Measurements from ENCODE around the gene MSH3. TPM values are rescaled to one million over a fixed set of nuclear protein-coding genes. Genes with fewer than 3 reads are reported as not detected.

The MSH3 gene
- total and polyA plus RNA-seq, 12 donors = 2.6 to 15.1 (median 11.6) TPM

- peaks cover 0 to 69% (median 22%) of the 10 kb centered on the region in 9 donors for H3K36me3 ChIP-seq
- DNase-seq = no peak
- peaks cover 0 to 3% (median 0%) of the 10 kb centered on the region in 11 donors for H3K9me3 ChIP-seq
- no peaks in the 10 kb centered on the region for H3K27me3 ChIP-seq
- no peak overlapping the region for H3K4me3 ChIP-seq
- intact Hi-C loops (cut with DNase I) = no loop called here
- TF ChIP-seq CTCF (IDR thresholded peaks at IDR 0.05) = no peak
- no peak overlapping the region for H3K27ac ChIP-seq
- WGBS, 2 donors = 99% methylated on average over 2 of the region's 2 CpGs
- ATAC-seq = no peak
- peaks cover 0 to 5% (median 0%) of the 10 kb centered on the region in 9 donors for H3K4me1 ChIP-seq
Observed at GRCh38 chr5:80744149-80744548, 89.7 kb downstream of the MSH3 start.

DNA sequence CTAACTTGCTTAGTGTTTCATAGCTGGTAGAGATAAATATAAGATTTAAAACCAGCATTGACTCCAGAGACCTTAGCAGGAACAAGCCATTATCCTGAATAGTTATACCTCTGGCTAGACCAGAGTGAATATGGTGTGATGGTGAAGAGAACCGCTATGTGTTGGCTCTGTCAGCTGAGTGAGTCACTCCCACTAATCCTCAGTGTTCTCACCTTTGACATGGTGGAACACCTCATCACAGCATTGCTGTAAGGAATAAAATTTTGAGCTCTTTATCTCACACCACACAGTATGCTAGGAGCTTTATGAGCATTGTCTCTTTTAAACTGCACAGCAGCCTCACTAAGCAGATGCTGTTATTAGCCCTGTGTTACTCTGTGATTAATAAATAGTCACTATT, 91.0 kb downstream of the MSH3 start:
- ATAC-seq = no peak
- no peak for TF ChIP-seq CTCF (IDR thresholded peaks at IDR 0.05)
- 95 to 100% methylated on average over 1 of the region's 1 CpG for WGBS, 2 donors
- intact Hi-C loops (cut with DNase I) = no loop called here
- H3K9me3 ChIP-seq = peaks cover 0 to 3% (median 0%) of the 10 kb centered on the region in 11 donors
- H3K36me3 ChIP-seq = peaks cover 0 to 73% (median 22%) of the 10 kb centered on the region in 9 donors
- H3K4me3 ChIP-seq = no peak overlapping the region
- no peak for DNase-seq
- peaks cover 0 to 5% (median 0%) of the 10 kb centered on the region in 9 donors for H3K4me1 ChIP-seq
- H3K27ac ChIP-seq = no peak overlapping the region
- no peaks in the 10 kb centered on the region for H3K27me3 ChIP-seq

GRCh38 chr5:80747922-80748321, 93.5 kb downstream of the MSH3 start:
- peaks cover 0 to 63% (median 11%) of the 10 kb centered on the region in 9 donors for H3K36me3 ChIP-seq
- H3K27ac ChIP-seq = no peak overlapping the region
- H3K4me1 ChIP-seq = no peaks in the 10 kb centered on the region
- DNase-seq = no peak
- no peak for TF ChIP-seq CTCF (IDR thresholded peaks at IDR 0.05)
- H3K4me3 ChIP-seq = no peak overlapping the region
- peaks cover 0 to 3% (median 0%) of the 10 kb centered on the region in 11 donors for H3K9me3 ChIP-seq
- no peak for ATAC-seq
- intact Hi-C loops (cut with DNase I) = no loop called here
- H3K27me3 ChIP-seq = no peaks in the 10 kb centered on the region
- 93 to 99% methylated on average over 3 of the region's 3 CpGs for WGBS, 2 donors

DNA sequence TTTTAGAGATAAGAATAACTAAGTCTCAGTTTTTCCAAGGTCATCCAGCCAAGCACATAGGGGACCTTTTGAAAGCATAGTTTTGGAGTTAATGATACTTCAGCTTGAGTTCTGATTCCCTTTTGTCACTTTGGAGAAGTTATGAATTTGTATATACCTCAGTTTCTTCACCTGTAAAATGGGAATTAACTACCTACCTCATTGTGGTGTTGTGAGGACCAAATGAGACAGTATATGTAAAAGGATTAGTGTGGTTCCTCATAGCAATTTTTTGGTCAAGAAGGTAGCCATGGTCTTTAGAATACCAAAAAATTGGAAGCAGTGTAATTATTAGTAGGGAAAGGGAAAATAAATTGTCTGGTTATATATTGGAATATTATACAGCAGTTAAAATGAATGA, 98.0 kb downstream of the MSH3 start:
- no peak for ATAC-seq
- no peak for DNase-seq
- Histone ChIP-seq H3K4me1 (peaks cover 0 to 24% (median 0%) of the 10 kb centered on the region in 9 donors), H3K36me3 (peaks cover 0 to 24% (median 0%) of the 10 kb centered on the region in 9 donors), H3K4me3 (no peak overlapping the region), H3K27me3 (no peaks in the 10 kb centered on the region), H3K9me3 (no peaks in the 10 kb centered on the region), H3K27ac (no peak overlapping the region)
- no peak for TF ChIP-seq CTCF (IDR thresholded peaks at IDR 0.05)
- intact Hi-C loops (cut with DNase I) = no loop called here

Data from heart right ventricle (tissue), 16 donors.